DMS114 treated with DMSO at 0.1 percent for 48 hours (cell line): ENCODE results near the gene LCE1A.
A peak's percentile ranks its signal among the peaks of the same experiment; 100 is the strongest.

Experiments
- DNase-seq: peaks from one replicate; lab custom pipeline; 2025; ENCODE audit not compliant: unreplicated experiment; lab: John Stamatoyannopoulos, UW

Gene LCE1A

DNA sequence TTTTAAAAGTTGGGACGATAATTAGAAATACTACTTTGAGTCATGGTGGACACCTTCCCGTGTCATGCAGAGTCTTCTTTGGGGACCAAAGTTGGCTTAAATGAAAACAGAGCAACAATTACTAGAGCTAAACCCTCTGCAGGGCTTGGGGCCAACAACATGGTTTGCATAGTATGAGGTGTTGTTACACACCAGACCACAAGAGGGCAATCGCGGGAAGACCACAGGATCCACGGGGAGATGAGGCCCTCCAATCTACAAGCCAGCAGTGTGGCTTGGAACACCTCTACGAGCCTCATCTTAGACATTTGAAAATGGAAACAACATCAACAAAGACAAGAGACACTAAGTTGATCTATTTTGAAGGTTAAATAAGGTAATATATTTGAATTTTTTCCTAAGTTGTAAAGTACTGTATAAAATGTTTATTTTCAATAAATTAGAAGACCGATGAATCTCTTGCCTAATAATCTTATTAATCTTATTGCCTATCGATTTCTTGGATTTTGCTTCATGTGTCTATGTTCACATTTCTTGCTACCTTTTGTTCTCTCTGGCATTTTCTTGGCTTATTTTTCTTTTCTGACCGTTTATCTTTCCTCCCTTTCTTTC is 42.6 kb downstream of the LCE1A start:
- DNase-seq, result peak; percentile 80

DNA sequence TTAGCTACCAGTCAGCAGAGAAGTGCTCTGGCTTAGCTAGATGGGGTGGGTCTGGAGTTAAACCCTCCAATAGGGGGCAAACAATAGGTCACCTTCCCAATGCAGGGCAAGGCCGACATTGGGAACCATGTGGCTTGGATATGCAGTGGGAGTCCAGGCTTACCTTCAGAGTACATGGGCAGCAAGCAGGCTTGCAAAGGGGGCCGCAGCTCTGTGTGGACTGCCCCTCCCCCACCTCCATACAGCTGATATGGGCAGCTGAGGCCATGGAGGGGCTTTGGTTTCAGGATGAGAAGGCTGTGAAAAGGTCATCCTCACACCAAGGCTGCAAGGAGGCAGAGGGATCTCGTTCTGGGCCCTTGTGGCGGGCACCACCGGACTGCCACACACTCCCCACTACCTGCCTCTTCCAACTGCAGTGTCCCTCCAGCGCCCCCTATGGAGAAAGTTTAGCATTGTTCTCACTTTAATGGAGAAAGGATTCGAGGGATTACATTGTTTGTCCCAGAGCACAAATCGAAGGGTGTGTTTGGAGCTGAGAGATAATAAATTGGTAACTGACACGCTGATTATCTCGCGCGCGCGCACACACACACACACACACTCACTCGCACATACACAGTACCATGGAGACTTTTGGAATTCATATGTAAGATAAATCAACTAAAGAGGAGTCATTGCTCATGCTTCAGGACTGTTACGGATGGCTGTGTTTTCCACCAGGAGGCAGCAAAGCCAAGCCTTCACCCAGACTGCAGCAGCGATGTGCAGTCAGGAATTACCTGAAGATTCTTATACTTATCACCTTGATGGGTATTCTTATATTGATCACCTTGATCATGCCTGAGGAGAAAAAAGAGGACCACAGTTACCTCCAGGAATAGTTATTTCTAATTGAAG is 43.8 kb downstream of the LCE1A start:
- peak; percentile 12 for DNase-seq

DNA sequence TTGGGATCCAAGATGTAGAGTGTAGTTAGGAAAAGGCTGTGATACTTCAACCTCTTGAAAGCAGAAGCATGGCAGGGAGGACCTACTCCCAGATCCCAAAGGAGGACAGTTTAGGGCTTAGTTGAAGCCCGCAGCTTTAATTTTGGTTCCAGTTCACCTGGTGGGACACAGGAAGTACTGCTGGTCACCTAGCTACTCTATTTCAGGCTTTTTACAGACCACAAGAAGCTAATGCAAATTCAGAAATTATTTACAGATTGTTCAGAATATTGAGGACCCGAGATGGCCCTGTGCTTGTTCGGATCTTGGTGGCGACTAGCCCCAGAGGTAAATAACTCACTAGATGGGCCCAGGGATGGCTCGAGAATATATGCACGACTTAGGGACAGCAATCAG is 44.5 kb downstream of the LCE1A start:
- no peak for DNase-seq

DNA sequence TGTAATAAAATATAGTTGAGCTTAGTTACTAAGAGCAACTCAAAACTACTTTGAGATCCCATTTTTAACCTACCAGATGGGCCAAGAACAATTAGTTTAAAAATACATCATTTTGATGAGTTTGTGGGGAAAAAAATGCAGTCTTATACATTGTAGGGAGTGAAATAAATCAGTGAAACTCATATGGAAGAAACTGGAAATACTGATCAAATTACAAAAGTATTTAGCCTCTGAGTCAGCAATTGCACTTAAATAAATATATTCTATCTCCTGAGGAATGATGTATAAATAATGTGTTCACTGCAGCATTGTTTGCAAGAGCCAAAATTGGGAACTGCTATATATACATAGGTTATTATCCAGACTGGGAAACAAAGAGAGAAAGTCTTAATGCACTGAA is 46.2 kb downstream of the LCE1A start:
- DNase-seq, result no peak

DNA sequence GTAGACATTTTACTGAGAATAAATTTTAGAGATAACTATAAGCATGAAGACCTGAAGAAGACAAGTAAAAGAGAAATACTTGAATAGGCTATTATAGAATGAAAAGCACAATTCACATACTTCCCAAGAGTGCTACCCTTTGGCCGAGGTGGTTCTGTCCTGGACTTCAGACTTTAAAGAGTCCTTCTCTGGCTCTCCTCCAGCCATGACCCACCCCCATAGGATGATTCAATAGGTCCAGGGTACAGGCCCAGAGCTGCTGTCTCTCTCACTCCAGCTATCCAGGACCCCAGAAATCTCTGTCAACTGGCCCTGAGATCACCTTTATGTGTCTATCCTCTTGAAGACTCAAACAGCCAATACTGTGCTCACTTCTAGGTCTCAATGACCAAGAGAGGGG is 49.6 kb downstream of the LCE1A start:
- no peak for DNase-seq
